LHCN-M2 (cell line): ENCODE data around the gene TMEM81. TPM values are rescaled to one million over a fixed set of nuclear protein-coding genes. Genes with fewer than 3 reads are reported as not detected.

Experiments
- DNase-seq: peaks from one replicate; pipeline ENCODE4 v3.0.0-alpha.2; 2012; ENCODE audit warnings: low read depth
- total RNA-seq: library from RNA; depleted of rRNA; stranded (reverse); fragments of >200 nt; gene quantifications from 2 replicates; pipeline ENCODE4 v1.2.3, GENCODE V29; 2014

The TMEM81 gene
- total RNA-seq, 1 experiment from 2014 or later = 1.4 TPM

- DNase-seq = no peak
These were observed 8.0 kb downstream of the TMEM81 start for GRCh38 chr1:205076245-205076761.

DNA sequence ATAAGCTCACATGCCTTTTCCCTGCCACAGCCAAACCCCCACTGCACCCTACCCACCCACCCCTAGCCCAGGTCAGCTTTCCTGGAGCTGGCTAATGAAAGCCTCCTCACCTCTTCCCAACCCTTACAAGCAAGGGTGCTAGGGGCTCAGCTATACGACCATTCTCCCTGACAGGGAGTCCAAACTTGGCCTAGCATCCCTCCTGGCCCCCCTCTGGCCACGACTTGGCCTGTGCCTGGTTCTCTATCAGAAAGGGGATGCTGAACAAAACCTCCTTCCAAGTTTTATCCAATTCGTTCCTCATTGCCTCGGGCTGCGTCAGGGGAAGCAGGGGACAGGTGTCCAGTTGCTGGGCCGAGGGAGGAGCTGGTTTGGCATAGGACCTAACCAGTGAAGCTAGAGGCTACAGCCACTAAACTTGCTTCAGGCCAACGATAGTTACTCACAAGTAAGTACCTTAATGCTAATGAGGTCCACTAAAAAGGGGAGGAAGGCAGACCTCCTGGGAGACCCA is 8.6 kb downstream of the TMEM81 start:
- DNase-seq = no peak

GRCh38 chr1:205074513-205074912 is 9.7 kb downstream of the TMEM81 start:
- no peak for DNase-seq

DNA sequence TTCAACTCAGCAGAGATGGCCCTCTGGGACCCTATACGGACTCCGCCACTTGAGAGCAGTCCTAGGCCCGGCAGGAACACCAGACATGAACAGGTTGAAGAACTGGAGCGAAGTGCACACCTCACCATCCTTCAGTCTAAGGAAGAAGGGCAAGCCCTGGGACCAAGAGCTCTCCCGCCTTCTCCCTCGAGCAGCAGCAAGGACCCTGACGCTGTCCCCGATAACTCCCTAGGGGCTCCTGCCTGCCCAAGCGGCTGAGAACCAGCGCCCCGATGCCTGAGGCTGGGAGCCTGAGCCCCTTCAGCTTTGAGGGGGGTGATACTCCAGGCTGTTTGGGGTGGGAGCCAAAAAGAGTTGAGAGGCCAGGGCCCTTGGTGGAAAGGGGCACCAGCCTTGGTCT is 10.2 kb downstream of the TMEM81 start:
- DNase-seq = no peak

- no peak for DNase-seq
These were observed 10.7 kb downstream of the TMEM81 start for GRCh38 chr1:205073511-205073910.

DNA sequence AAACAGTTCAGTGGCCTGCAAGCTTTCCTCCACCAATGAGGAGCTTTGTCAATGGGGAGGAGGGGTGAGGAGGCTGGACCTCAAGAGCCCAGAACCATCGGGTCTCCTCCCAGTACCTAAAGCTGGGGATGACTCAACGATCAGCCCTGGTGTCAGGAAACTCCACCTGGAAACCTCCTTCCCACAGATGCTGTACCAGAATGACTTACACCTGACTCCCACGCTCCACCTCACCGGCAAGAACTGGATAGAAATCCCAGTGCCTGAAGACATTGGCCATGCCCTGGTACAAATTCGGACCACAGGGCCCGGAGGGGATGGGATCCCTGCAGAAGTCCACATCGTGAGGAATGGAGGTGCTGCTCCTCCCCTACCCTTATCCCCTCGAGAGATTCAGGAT is 11.4 kb downstream of the TMEM81 start:
- no peak for DNase-seq

DNA sequence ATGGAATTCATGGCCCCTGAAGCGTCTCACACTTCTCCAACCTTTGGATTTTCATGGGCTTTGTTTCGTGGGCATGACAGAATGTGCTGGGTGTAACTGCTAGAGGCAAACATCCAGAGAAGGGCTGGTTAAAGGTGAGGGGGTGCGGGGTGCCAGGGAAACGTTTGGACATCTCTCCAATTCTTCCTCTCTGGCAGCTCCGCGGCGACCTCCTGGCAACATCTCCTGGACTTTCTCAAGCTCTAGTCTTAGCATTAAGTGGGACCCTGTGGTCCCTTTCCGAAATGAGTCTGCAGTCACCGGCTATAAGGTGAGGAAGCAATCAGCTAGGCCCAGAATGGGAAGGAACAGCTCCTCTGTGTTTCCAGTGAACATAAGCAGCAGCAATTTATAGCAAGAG is 12.0 kb downstream of the TMEM81 start:
- DNase-seq = no peak

DNA sequence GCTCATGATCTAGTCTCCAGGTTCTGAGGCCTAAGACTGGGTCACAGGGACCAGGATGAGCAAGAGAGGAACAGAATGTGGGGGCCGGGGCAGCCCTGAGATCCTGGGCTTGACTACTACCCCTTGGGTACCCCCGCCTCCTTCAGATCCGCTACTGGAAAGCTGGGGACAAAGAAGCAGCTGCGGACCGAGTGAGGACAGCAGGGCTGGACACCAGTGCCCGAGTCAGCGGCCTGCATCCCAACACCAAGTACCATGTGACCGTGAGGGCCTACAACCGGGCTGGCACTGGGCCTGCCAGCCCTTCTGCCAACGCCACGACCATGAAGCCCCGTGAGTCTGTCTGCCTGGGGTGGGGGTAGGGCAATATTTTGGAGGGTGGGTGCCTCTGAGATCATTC is 12.5 kb downstream of the TMEM81 start:
- DNase-seq = no peak

- no peak for DNase-seq
These were observed 13.2 kb downstream of the TMEM81 start for GRCh38 chr1:205071028-205071409.

- no peak for DNase-seq
These were observed 14.7 kb downstream of the TMEM81 start for GRCh38 chr1:205069371-205070125.

DNA sequence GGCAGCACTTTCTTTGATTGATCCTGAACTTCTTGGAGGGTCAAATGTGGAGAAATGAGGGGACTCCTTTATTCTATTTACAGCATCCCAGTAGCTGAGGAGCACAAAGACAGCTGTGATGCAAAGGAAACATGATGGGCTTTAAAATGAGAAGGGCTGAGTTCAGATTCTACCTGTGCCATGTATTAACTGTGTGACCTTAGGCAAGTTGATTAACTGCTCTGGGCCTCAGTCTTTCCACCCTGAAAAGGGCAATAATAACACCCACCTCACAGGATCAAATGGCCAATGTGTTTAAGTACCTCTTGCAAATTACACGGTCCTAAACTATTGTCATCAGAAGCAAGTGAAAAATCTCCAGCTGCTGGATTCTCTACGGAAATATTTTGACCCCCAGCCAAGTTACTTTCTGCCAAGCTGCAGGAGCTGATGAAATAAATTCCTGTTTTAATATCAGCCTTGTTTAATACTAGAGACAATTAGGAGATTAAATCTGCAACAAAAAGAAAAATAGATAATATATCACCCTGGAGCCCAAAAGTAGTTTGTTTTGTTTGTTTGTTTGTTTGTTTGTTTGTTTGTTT is 15.7 kb downstream of the TMEM81 start:
- DNase-seq = no peak

GRCh38 chr1:205068001-205068400 is 16.3 kb downstream of the TMEM81 start:
- DNase-seq = no peak

DNA sequence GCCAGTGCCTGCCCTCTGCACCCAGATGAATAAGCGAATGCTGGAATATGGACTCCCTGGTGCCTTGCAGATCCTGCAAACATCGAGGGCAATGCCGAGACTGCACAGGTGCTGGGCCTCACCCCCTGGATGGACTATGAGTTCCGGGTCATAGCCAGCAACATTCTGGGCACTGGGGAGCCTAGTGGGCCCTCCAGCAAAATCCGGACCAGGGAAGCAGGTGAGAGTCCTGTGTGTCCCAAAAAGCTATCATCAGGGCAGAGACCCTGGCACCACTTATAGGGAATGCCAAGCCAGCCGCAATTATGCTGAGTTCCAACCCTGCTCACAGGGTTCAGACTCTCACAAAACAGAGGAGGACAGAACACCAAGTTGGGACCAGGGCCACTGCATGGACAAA is 17.2 kb downstream of the TMEM81 start:
- DNase-seq = no peak

- no peak for DNase-seq
These were observed 18.0 kb downstream of the TMEM81 start for GRCh38 chr1:205066141-205066818.

DNA sequence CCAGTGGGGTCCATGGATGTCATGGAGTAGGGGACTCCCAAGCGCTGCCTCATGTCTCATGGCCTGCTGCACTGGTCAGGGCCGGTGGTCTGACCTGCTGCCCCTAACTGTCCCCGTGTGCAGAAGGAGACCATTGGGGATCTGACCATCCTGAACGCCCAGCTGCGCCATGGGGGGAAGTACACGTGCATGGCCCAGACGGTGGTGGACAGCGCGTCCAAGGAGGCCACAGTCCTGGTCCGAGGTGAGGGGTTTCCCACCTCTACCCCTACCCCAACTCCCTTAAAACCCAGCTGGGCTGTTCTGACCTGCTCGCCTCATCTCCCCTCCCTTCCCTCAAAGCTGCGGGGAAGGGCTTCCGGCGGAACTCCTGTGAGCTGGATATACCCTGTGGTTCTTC is 18.6 kb downstream of the TMEM81 start:
- no peak for DNase-seq

DNA sequence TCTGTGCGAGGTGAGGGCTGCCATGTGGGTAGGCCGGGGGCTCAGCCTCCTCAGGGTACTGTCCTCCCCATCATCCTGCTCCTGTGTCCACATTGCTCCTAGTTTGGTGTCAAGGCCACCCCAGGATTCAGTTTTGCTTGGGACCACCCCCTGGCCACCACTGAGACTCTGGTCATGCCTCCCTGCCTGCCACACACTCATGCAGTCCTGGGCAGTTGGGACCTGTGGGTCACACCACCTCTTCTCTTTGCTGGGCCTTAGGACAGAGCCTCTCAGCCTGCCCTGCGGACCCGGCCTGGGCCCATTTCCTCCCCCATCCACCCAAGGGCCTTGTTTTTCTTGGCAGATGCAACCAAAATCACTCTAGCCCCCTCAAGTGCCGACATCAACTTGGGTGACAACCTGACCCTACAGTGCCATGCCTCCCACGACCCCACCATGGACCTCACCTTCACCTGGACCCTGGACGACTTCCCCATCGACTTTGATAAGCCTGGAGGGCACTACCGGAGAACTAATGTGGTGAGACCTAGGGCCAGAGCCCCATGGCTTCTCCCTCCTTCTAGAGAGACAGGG is 19.4 kb downstream of the TMEM81 start:
- DNase-seq = no peak

DNA sequence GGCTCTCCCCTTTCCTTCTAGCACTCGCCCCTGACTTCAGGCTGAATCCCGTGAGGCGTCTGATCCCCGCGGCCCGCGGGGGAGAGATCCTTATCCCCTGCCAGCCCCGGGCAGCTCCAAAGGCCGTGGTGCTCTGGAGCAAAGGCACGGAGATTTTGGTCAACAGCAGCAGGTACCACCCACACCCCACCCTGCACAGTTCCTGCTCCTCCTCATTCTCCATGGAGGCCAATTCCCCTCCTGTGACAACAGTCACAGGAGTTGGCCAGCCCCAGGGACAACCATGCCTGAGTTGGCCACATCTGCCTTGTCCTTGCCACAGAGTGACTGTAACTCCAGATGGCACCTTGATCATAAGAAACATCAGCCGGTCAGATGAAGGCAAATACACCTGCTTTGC is 20.0 kb downstream of the TMEM81 start:
- no peak for DNase-seq

DNA sequence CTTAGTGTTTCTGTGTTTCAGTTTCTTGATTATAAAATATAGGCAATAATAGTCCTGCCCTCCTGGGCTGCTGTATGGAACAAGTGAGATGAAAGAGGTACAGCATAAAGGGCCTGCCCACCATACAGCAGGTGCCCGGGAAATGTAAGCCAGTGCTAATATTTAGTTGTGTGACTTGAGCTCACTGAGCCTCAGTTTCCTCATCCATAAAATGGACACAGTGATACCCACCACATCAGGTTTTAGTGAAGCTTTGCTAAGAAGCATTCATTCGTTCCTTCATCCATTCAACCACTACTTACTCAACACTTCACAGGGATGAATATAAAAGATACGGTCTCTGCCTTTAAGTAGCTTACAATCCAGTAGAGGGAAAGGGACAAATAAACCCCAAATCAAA is 21.4 kb downstream of the TMEM81 start:
- no peak for DNase-seq

DNA sequence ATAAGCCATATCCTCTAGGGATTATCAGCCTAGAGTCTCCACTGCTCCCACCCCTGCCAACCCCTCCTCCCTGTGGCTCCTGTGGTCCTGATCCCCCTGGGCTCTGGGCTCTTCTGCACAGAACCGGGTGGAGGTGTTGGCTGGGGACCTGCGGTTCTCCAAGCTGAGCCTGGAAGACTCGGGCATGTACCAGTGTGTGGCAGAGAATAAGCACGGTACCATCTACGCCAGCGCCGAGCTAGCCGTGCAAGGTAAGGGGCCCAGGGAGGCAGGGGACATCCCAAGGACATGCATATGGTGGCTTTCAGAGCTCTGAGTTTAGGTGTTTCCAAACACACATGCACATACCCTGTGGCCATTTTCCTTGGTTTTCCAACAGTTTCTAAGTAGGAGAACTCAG is 21.9 kb downstream of the TMEM81 start:
- no peak for DNase-seq

- peak; percentile 42 for DNase-seq
These were observed 22.6 kb downstream of the TMEM81 start for GRCh38 chr1:205061665-205062069.

- no peak for DNase-seq
These were observed 23.0 kb downstream of the TMEM81 start for GRCh38 chr1:205061227-205061626.

DNA sequence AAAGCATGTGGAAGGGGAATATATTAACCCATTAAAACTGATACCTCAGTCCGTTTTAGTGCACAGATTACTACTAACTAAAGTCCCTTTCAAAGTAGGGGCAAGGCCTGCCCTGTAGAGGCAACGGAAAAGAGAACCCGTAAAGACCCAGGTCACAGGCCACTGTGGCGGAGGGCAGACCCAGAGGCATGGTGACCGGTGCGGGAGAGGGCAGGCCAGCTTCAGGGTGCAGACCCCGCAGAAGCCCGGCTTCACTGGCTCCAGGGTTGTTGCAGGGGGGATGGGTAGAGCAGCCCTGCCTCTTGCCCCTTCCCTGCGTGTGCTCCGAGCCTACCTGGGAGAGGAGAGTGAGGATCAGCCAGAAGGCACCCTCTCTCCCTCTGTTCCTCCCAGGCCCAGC is 23.5 kb downstream of the TMEM81 start:
- no peak for DNase-seq
